ENCODE data around the gene KCNAB2. TPM values are rescaled to one million over a fixed set of nuclear protein-coding genes. Genes with fewer than 3 reads are reported as not detected.

Gene KCNAB2
- polyA plus RNA-seq, 1 of the 3 experiments (the other 2 are of a cell fraction), result 7.6 TPM

DNA sequence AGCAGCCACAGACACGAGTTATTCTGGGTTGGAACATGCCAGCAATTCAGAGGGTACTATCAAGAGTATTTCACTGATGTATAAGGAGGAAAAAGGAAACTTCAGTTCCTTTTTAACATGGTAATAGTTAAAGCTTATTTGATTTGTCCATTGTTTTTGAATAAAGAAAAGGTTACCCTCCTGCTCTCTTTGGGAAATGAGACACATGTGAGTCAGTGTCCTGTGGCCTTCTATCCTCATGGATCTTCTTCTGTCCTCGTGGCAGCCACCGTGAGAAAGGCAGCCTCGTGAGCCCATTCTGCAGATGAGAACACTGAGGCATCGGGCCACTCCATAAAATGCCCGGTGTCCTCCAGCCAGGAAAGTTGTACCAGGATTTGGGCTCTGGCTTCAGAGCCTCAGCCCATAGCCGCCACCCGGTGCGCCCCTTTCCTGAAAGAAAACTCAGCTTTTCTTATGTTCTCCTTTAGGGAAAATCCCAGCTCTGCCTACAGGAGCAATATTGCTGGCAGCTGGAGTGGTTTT is 24.8 kb downstream of the KCNAB2 start:
- H3K79me2 ChIP-seq (ENCODE audit: insufficient read depth), result no peaks in the 10 kb centered on the region
- POLR2A ChIA-PET, result no interaction called here

More for the DNA sequence above, 24.8 kb downstream of the KCNAB2 start:
- Histone ChIP-seq H3K9me2 (no peaks in the 10 kb centered on the region), H3K4me2 (no peak overlapping the region), H3K9me3 (no peaks in the 10 kb centered on the region), H4K20me1 (ENCODE audit: insufficient read depth) (no peaks in the 10 kb centered on the region), H3K27ac (ENCODE audit: low read depth in 2 of 2, low read length in 1 of 2) (no peak overlapping the region), H3K36me3 (replicated peaks in 1 of 2; ENCODE audit: control insufficient read depth in 1 of 2, insufficient read depth in 2 of 2, low read length in 1 of 2) (no peaks in the 10 kb centered on the region), H3F3A (replicated peaks; ENCODE audit: insufficient read depth) (no peaks in the 10 kb centered on the region), H3K9ac (no peak overlapping the region), H3K4me3 (ENCODE audit: low read depth in 2 of 2, low read length in 1 of 2) (no peak overlapping the region), H3K27me3 (ENCODE audit: insufficient read depth) (no peaks in the 10 kb centered on the region), H2AFZ (ENCODE audit: low read depth) (no peak overlapping the region), H3K4me1 (ENCODE audit: control insufficient read depth in 1 of 2, insufficient read depth in 2 of 2, low read depth in 1 of 2, low read length in 1 of 2) (peaks cover 0 to 52% of the 10 kb centered on the region in 2 experiments; a peak in 1 of 4 replicates)
- TF ChIP-seq, protein P1, sequence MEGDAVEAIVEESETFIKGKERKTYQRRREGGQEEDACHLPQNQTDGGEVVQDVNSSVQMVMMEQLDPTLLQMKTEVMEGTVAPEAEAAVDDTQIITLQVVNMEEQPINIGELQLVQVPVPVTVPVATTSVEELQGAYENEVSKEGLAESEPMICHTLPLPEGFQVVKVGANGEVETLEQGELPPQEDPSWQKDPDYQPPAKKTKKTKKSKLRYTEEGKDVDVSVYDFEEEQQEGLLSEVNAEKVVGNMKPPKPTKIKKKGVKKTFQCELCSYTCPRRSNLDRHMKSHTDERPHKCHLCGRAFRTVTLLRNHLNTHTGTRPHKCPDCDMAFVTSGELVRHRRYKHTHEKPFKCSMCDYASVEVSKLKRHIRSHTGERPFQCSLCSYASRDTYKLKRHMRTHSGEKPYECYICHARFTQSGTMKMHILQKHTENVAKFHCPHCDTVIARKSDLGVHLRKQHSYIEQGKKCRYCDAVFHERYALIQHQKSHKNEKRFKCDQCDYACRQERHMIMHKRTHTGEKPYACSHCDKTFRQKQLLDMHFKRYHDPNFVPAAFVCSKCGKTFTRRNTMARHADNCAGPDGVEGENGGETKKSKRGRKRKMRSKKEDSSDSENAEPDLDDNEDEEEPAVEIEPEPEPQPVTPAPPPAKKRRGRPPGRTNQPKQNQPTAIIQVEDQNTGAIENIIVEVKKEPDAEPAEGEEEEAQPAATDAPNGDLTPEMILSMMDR (IDR thresholded peaks at IDR 0.05), result no peak
- TF ChIP-seq MXI1 (IDR thresholded peaks at IDR 0.05; ENCODE audit: low read depth, low read length) (no peak), JUND (IDR thresholded peaks at IDR 0.05) (no peak), YY1 (IDR thresholded peaks at IDR 0.05; ENCODE audit: low read depth) (no peak), FOXJ3 (CRISPR knock-in tag; IDR thresholded peaks at IDR 0.05) (no peak), RAD21 (IDR thresholded peaks at IDR 0.05; ENCODE audit: low read length) (no peak), SIN3A (IDR thresholded peaks at IDR 0.05; ENCODE audit: borderline replicate concordance, low read depth, low read length) (no peak), GABPA (IDR thresholded peaks at IDR 0.05; ENCODE audit: low read depth) (no peak), SMC3 (IDR thresholded peaks at IDR 0.05; ENCODE audit: low read depth, low read length) (no peak), TCF12 (IDR thresholded peaks at IDR 0.05) (no peak), EZH2phosphoT487 (IDR thresholded peaks at IDR 0.05; ENCODE audit: borderline replicate concordance, low read depth) (no peak), RXRA (IDR thresholded peaks at IDR 0.05; ENCODE audit: borderline replicate concordance, low read depth) (no peak), PBX3 (IDR thresholded peaks at IDR 0.05) (no peak), TEAD4 (IDR thresholded peaks at IDR 0.05; ENCODE audit: borderline replicate concordance, insufficient read depth) (no peak), FOSL2 (IDR thresholded peaks at IDR 0.05; ENCODE audit: borderline replicate concordance, low read depth) (no peak), FOXM1 (IDR thresholded peaks at IDR 0.05; ENCODE audit: low read depth) (no peak), TAF1 (IDR thresholded peaks at IDR 0.05; ENCODE audit: borderline replicate concordance, low read depth, low read length) (no peak), NRF1 (IDR thresholded peaks at IDR 0.05; ENCODE audit: low read depth, low read length) (no peak), NFIC (IDR thresholded peaks at IDR 0.05; ENCODE audit: borderline replicate concordance) (no peak)
- TF ChIP-seq, protein P2, sequence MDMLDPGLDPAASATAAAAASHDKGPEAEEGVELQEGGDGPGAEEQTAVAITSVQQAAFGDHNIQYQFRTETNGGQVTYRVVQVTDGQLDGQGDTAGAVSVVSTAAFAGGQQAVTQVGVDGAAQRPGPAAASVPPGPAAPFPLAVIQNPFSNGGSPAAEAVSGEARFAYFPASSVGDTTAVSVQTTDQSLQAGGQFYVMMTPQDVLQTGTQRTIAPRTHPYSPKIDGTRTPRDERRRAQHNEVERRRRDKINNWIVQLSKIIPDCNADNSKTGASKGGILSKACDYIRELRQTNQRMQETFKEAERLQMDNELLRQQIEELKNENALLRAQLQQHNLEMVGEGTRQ (IDR thresholded peaks at IDR 0.05; ENCODE audit: borderline replicate concordance, low read depth, low read length), result no peak
- no peak for DNase-seq
- CTCF ChIA-PET, result interaction anchor here (0.7 to 2.1 kb wide), 3 partner anchors 10 to 18 kb away, joined by 3 to 10 read pairs (median 7); no protein-coding TSS in a partner anchor
- 58% methylated on average over 9 of the region's 9 CpGs for WGBS (ENCODE audit: low lambda C conversion rate)
